Adrenal gland (tissue), 12 donors: ENCODE data around the gene FAM20C. TPM values are rescaled to one million over a fixed set of nuclear protein-coding genes. Genes with fewer than 3 reads are reported as not detected.

Source experiments
- DNase-seq, 7 donors: peaks; one replicate each; pipeline ENCODE4 v3.0.0-alpha.2; 2019 to 2020
- H3K27ac ChIP-seq, 5 donors: fragments of 200-600 bp; sonication (generic) in 4 of 5; 1 replicate in 3 of 5; 2 replicates in 2 of 5; pipeline versions ENCODE4 v1.5.1 to v1.8.0; 2016 to 2020; ENCODE audit warnings: mild to moderate bottlenecking in 1 of 5
- H3K27me3 ChIP-seq: fragments of 200-600 bp; 2 replicates; pipeline ENCODE4 v1.8.0; 2021
- H3K36me3 ChIP-seq, 2 donors: fragments of 200-600 bp; replicated peaks in 1 of 2; 1 replicate in 1 of 2; 2 replicates in 1 of 2; pipeline versions ENCODE4 v1.5.1 to v1.8.0; 2018 to 2022
- H3K4me1 ChIP-seq, 2 donors: fragments of 200-600 bp; replicated peaks in 1 of 2; 1 replicate in 1 of 2; 2 replicates in 1 of 2; pipeline versions ENCODE4 v1.5.1 to v1.8.0; 2018 to 2021
- H3K4me3 ChIP-seq, 4 donors: fragments of 200-600 bp; sonication (generic) in 3 of 4; one replicate each; pipeline ENCODE4 v1.5.1; 2016 to 2018
- H3K9me3 ChIP-seq, 3 donors: fragments of 200-600 bp; sonication (generic) in 1 of 3; replicated peaks in 1 of 3; 1 replicate in 2 of 3; 2 replicates in 1 of 3; pipeline versions ENCODE4 v1.5.1 to v1.8.0; 2016 to 2021
- CTCF ChIP-seq, 6 experiments: fragments of 450-650 bp in 4 of 6; fragments of 200-600 bp in 2 of 6; sonication (generic) in 1 of 6; IDR thresholded peaks; 1 replicate in 5 of 6; 2 replicates in 1 of 6; pipeline versions ENCODE4 v1.5.1 to v1.8.0; 2016 to 2021; ENCODE audit warnings: antibody characterized with exemption in 6 of 6, mild to moderate bottlenecking in 2 of 6, moderate library complexity in 1 of 6
- POLR2A ChIP-seq, 2 donors: fragments of 450-650 bp; IDR thresholded peaks; one replicate each; pipeline ENCODE4 v1.6.1; 2017; ENCODE audit warnings: antibody characterized with exemption in 2 of 2, mild to moderate bottlenecking in 2 of 2, moderate library complexity in 1 of 2
- WGBS, 4 donors: extraction: QIAGEN DNeasy Blood & Tissue Kit in 2 of 4; methylation state at CpG; one replicate each; pipeline versions ENCODE4 v1.1.5 to v1.1.7; 2013 to 2017; 5-methylcytosine and 5-hydroxymethylcytosine counted together
- intact Hi-C, 2 donors: fragments of 100-400 bp; cut with DNase I; formaldehyde crosslinking; loops; one replicate each; pipeline versions ENCODE4 v1.14.1 to v1.15.0; 2022 to 2023
- polyA plus RNA-seq, 3 donors: library from polyadenylated mRNA; stranded (reverse); fragments of 200-250 nt in 2 of 3; fragments of 350-450 nt in 1 of 3; fragmentation: Illumina TruSeq in 1 of 3; extraction: RNeasy Lipid Tissue Mini Kit (QIAGEN cat#74804) in 1 of 3; gene quantifications; one replicate each; pipeline ENCODE4 v1.2.3, GENCODE V29; 2013 to 2014
- total RNA-seq, 9 donors: library from RNA; depleted of rRNA in 4 of 9; stranded (reverse); fragments of >200 nt in 4 of 9; fragments of 120-200 nt in 1 of 9; fragmentation: NEBNext Ultra II Directional in 1 of 9; extraction: Animal tissue kit (Norgen Biotek cat#: 25700) in 1 of 9; gene quantifications; one replicate each; pipeline versions ENCODE4 v1.1.0 to v1.2.4, GENCODE V29; 2013 to 2023
- donor health status: healthy with polysubstance abuse.
- donor health status: Bipolar disorder and iron deficiency.
- donor health status: DM: yes; HTN: yes; CAD: no.
- donor health status: DM: no; HTN: no; CAD: no.
- donor health status: DM: no; HTN: no; CAD: no.
- donor health status: DM: yes; HTN: yes; CAD: no.

FAM20C gene
- total and polyA plus RNA-seq, 12 donors, result 2.8 to 57.9 (median 36.0) TPM

- Histone ChIP-seq H3K9me3 (no peaks in the 10 kb centered on the region), H3K27ac (peak overlapping the region in 2 of 5 donors; percentile 77 to 92), H3K27me3 (no peaks in the 10 kb centered on the region), H3K4me1 (peaks cover 10 to 56% of the 10 kb centered on the region in 2 donors), H3K4me3 (no peak overlapping the region), H3K36me3 (no peaks in the 10 kb centered on the region)
- no peak for DNase-seq
- 82 to 91% (median 89%) methylated on average over 16 to 17 of the region's 17 CpGs for WGBS, 4 donors
- TF ChIP-seq CTCF (IDR thresholded peaks at IDR 0.05), result no peak
- TF ChIP-seq POLR2A (IDR thresholded peaks at IDR 0.05), result no peak
- intact Hi-C loops, result no loop called here
These were observed 37.9 kb downstream of the FAM20C start for GRCh38 chr7:230274-230673.

GRCh38 chr7:231030-231857, 38.9 kb downstream of the FAM20C start:
- Histone ChIP-seq H3K4me1 (peaks cover 9 to 52% of the 10 kb centered on the region in 2 donors), H3K27ac (no peak overlapping the region), H3K9me3 (no peaks in the 10 kb centered on the region), H3K4me3 (no peak overlapping the region), H3K36me3 (no peaks in the 10 kb centered on the region), H3K27me3 (no peaks in the 10 kb centered on the region)
- no peak for TF ChIP-seq CTCF (IDR thresholded peaks at IDR 0.05)
- no peak for DNase-seq
- intact Hi-C loops, result no loop called here
- WGBS, 4 donors, result 76 to 92% (median 87%) methylated on average over 35 to 38 of the region's 38 CpGs

DNA sequence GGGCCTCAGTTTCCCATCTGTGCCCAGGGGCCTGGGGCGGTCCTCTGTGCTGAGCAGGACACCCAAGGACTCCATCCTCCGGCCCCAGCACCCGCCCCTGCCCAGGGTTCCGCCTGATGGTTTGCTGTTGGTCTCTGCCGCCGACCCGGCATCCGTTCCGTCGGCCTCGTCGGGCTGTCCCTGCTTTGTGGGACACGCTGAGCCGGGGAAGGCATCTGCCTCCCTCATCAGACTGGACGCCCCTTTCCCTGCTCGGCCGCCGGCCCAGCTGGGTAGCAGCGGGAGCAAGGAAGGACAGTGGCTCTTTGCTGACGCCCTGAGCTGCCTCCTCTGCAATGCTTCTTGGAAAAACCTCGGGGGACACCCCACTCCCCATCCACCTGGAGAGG, 39.5 kb downstream of the FAM20C start:
- peaks cover 4 to 46% of the 10 kb centered on the region in 2 donors for H3K4me1 ChIP-seq
- H3K27me3 ChIP-seq, result no peaks in the 10 kb centered on the region
- TF ChIP-seq POLR2A (IDR thresholded peaks at IDR 0.05) (no peak), CTCF (IDR thresholded peaks at IDR 0.05) (no peak)
- intact Hi-C loops, result no loop called here
- WGBS, 4 donors, result 90 to 95% (median 93%) methylated on average over 17 to 21 of the region's 21 CpGs
- no peak overlapping the region for H3K4me3 ChIP-seq
- H3K9me3 ChIP-seq, result no peaks in the 10 kb centered on the region
- peak overlapping the region in 1 of 5 donors; percentile 17 for H3K27ac ChIP-seq
- DNase-seq, result no peak
- H3K36me3 ChIP-seq, result no peaks in the 10 kb centered on the region

- no peaks in the 10 kb centered on the region for H3K27me3 ChIP-seq
- intact Hi-C loops, result no loop called here
- H3K36me3 ChIP-seq, result no peaks in the 10 kb centered on the region
- H3K4me3 ChIP-seq, result no peak overlapping the region
- WGBS, 4 donors, result 81 to 84% (median 81%) methylated on average over 35 to 43 of the region's 43 CpGs
- H3K4me1 ChIP-seq, result peaks cover 3 to 41% of the 10 kb centered on the region in 2 donors
- peak overlapping the region in 2 of 5 donors; percentile 75 to 78 for H3K27ac ChIP-seq
- DNase-seq, result peak in 3 of 7 donors; percentile 42 to 69 (median 54)
- TF ChIP-seq CTCF (IDR thresholded peaks at IDR 0.05), result no peak
- TF ChIP-seq POLR2A (IDR thresholded peaks at IDR 0.05), result no peak
- H3K9me3 ChIP-seq, result no peaks in the 10 kb centered on the region
These were observed 40.3 kb downstream of the FAM20C start for GRCh38 chr7:232410-233248.
